Activated CD8-positive, alpha-beta memory T cell treated with anti-CD3 and anti-CD28 coated beads, Interleukin-2, amount 50 U/mL, for 24 hours (primary cell): Measurements from ENCODE around the gene CMTM3.
"Not testable (repeated sequence)": the region's sequence is repeated elsewhere in the genome, so short reads cannot be mapped to it uniquely, and the experiment has no call there.

Experiments
- DNase-seq: peaks from one replicate; pipeline ENCODE4 v3.0.0-alpha.2; 2020; ENCODE audit errors: extremely low read depth

CMTM3 gene, protein sequence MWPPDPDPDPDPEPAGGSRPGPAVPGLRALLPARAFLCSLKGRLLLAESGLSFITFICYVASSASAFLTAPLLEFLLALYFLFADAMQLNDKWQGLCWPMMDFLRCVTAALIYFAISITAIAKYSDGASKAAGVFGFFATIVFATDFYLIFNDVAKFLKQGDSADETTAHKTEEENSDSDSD

DNA sequence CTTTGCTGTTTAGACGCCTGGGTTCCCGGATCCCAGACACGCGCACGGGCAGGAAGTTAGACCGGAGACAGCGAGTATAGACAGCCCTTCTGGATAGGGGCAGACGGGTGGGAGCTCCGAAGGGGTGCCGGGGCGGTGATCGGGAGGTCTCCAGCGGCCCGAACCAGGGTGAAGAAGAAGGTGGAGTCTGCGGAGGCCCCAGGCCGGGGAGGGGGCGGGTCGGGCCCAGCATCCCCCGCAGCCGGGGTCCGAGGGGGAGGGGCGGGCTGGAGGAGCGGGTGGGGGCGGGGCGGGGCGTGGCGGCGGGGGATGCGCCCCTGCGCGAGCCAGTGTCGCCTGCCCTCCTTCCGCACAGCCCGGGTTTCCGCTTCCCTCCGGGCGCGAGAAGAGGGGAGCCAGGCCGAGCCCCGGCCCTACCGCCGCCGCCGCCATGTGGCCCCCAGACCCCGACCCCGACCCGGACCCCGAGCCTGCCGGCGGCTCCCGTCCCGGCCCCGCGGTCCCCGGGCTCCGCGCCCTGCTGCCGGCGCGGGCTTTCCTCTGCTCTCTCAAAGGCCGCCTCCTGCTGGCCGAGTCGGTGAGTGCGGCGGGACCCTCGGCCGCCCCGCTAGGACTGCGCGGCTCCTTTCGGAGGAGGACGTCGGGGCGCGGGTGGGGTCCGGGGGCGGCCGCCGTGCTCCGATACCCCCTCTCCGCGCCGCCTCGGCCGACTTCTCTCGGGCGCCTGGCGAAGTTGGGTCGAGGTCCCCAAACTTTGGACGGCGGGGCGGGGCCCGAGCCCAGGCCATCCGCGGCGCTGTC, at the start of gene CMTM3:
Gene CMTM3 (plus strand): TSS at position 329 of the 801 bp plus-strand sequence. CDS start 102 bp downstream, at position 431.
- peak; percentile 32 for DNase-seq

DNA sequence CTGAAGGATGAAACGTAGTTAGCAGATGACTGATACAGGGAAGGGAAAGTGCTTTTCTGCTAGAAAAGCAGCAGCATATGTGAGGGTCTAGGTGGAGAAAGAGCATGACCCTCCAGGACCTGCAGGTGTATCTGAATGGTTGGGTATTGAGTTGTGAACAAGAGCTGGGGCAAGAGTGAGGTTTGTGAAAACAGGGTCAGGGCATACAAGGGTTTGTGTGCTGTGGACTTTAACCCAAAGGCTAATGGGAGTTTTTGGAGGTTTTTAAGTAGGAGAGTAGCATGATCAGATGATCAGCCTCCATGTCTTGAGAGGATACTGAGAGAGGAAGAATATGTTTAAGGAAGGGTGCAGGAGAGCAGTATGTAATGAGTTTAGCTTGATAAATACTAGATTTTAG, 44.4 kb upstream of the CMTM3 start:
- DNase-seq: no peak

DNA sequence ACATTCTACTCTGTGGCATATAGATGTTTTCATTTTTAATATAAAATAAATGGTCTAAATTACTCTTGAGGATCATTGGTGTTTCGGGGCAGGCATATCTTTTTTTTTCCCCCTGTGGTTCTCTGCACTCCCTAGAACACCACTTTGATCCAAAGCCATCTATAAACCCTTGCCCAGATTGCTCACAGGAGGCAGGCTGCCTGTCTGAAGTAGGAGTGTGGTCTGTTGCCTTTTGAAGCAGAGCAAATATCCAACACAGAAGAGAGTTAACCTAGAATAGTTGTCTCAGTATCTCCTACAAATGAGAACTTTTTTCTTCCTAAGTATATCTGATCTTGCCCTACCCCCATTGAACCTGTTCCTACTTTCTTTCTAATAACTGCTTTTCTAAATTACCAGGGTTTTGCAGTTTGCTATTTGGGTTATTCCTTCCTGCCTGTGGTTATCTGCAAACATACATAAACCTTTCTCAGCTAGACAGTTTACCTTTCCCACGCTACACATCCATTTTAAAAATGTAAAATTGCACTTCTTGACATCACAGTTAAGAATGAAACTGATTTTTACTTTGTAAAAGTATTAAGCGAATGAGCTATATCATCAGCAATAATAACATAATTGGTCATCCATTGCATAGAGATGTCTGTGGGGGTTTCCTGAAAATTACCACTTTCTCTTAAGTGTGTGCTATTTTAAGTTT, 43.0 kb upstream of the CMTM3 start:
- no peak for DNase-seq

DNA sequence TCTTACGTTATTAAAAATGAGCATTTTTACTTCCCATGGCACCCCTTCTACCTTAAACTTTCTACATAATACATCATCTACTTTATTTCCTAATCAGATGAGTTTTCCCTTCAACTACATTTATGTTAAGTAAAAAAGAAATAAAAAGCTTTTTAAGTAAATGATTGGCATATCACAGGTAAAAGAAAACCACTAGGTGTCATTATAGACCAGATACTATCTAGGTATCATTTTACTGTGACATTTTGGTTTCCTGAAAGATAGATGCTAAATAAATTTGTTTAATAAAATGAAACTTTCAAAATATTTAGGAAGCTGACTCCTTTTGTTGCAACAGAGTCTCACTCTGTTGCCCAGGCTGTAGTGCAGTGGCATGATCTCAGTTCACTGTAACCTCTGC, 42.1 kb upstream of the CMTM3 start:
- DNase-seq: no peak

DNA sequence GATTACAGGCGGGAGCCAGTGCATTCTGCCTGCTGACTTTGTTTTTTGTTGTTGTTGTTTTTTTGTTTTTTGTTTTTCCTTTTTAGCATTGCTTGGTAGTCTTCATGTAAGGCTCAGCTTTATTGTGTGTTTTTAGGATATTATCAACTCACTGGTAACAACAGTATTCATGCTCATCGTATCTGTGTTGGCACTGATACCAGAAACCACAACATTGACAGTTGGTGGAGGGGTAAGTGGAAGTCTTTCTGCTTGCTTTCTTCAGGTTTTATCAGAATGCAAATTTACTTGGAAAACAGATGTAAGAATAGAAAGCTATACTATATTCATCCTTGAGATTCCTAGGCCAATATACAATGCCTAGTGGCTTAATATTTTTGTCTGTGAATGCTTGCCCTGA, 41.5 kb upstream of the CMTM3 start:
- no peak for DNase-seq

DNA sequence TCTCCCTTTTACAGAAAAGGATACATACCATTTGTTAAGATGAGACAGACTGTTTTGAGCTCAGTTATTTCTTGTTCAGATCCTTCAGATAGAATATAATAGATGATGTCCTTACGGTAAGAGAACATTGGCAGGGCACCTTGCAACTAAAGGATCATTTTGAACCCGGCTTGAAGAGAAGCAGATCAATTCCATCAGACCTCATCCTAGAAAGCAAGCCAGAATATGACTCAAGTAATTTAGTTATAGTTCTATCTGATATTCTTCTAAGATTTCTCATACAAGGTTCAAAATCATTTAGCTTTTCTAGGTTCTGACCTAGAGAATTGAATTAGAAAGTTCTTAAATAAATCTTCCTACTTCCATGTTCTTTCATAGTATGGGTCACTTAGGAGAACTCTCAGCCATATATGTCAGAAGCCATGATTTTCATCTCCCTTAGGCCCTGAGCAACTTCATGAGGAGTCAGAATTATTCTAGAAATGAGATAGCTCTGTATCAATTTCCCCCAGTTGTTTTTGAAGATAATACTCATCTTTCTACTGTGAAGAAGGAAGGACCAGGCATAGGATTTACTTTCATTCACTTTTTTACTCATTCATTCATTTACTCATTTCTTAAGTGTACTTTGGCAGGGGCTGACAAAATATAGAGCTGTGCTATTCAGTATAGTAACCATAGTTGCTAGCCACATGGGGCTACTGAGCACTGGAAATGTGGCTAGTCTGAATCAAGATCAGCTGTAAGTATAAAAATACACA, 40.8 kb upstream of the CMTM3 start:
- no peak for DNase-seq

DNA sequence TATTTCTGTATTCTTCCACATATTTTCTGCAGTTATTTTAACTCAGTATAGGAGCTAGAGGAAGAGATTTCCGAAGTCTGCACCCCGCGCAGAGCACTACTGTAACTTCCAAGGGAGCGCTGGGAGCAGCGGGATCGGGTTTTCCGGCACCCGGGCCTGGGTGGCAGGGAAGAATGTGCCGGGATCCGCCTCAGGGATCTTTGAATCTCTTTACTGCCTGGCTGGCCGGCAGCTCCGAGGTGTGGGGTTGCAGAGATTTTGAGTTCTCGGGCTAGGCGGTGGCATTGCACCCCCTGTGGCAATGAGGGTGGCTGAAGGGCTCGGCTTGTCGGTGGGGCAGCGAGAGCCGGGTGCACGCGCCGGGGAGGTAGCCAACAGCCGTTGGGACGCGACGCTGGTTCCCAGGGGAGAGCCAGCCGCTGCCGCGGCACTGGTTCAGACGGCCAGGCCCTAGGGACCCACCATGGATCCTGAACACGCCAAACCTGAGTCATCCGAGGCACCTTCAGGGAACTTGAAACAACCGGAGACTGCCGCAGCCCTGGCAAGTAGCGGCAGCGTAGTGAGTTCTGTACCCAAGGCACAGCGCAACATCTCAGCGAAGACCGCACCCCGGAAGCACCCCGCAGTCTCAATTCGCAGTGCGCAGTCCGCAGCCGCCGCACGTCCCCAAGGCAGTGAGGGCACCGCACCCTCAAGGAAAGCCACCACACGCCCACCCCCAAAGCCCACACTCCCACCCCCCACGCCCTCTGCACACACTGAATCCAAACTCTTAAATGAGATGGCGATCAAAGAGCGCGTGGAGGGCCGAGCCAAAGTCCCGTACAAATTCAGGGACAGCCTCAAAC, 38.2 kb upstream of the CMTM3 start, which contains the start of gene CMTM1:
Gene CMTM1 (plus strand): TSS at position 389 of the 851 bp plus-strand sequence. CDS start 75 bp downstream, at position 464.
- no peak for DNase-seq

DNA sequence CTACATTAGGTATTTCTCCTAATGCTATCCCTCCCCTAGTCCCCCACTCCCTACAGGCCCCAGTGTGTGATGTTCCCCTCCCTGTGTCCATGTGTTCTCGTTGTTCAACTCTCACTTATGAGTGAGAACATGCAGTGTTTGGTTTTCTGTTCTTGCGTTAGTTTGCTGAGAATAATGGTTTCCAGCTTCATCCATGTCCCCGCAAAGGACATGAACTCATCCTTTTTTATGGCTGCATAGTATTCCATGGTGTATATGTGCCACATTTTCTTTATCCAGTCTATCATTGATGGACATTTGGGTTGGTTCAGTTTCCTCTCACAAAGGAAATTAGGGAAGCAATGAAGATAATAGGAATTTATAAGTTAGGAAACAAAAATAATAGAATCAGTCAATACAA, 37.2 kb upstream of the CMTM3 start:
- not testable (repeated sequence) for DNase-seq

DNA sequence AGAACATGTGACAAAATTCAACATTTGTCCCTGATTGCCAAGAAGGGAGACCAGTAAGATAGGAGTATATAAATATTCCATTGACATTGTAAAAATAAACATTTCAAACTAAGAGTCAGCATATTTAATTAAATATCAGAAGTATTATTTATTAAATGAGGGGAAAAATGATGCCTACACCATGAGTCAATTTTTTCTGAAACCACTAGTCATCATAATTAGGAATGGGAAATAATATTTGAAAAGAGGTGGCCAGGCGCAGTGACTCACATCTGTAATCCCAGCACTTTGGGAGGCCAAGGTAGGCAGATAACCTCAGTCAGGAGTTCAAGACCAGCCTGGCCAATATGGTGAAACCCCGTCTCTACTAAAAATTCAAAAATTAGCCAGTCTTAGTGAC, 36.1 kb upstream of the CMTM3 start:
- DNase-seq: no peak

DNA sequence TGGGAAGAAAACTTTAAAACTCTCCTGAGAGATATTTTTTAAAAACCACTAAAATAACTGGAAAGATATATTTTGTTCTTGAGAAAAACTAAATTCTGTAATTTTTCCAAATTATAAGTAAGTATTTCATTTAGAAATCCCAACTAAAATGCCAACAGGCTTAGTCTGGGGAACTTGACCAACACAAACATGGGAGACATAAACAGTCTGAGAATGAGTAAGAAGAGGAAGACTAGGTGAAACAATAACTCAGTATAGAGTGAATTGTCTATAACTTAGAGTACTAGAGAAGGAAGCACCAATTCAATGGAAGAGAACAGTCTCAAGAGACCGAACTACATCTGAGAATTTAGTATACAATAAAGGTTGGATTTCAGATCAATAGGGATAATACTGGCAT, 35.4 kb upstream of the CMTM3 start:
- DNase-seq: no peak

DNA sequence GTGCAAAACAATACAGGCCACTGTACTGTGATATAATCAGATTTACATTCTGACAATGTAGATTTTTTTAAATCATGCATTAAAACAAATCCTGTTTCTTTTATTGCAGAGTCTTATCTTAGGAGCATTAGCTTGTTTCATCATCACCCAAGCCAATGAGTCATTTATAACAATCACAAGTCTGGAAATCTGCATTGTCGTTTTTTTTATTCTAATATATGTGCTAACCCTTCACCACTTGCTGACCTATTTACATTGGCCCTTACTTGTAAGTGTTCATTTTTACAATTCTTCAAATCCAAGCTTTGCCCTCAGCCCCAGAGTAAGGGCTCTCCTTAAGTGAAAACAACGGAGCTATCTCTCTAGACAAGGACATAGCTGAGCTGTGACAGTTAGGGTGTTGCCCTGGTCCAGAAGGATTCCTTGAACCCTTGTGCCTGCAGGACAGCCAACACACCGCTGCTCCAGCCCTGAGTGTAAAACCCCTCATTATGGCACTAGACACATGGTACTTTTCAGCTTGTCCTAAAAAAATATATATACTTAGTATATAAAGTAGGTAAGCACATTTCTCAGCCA, 34.6 kb upstream of the CMTM3 start:
- DNase-seq: no peak

DNA sequence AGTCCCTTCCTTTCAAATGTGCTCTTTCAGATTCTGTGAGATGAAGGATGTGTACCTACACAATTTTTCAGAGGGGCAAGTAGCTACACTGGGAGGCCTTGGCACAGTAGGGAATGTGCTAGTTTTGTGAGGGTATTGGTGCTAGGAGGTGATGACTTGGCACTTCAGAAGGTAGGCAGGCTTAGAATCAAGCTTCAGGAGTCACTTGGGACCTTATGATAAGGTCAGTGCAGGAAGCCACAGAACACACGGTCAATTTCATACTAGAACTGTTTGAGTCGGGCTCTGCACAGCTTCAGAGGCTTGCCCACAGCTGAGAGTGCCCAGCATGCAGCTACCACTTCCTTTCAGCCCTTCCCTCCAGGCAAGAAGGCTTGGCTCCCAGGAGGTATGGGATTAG, 32.1 kb upstream of the CMTM3 start:
- no peak for DNase-seq

DNA sequence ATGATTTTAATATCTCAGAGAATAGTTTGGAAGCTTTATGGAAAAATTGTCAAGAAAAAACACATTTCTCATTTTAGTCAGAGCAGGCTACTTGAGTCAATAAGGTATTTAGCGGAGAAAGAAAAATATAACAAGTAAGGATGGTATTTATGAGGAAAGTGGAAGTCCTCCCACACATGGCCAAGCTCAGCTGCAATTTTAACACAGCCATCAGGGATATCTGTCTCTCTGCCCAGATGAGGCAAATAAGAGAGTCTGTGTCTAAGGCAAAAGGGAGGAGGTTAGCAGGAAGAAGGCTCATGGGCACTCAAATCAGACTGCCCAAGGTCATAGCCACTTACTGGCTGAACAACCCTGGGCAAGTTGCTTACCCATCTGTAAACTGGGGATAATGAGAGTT, 30.4 kb upstream of the CMTM3 start:
- DNase-seq: no peak

DNA sequence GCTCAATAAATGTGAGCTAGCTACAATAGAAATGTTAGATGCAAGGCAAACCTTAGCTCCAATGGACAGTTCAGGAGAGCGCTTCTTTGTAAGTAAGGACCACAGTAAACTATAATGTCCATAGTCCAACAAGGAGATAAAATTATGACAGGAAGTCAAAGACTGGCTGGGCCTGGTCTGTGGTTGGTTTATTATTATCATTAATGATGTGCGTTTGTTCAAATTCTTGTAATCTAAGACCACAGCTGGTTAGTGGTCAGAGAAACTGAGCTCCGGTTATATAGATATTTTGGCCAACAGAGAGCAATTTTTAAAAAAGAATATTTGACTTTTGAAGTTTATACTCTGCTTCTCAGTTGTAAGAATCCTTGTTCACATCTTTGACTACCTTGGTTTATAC, 30.0 kb upstream of the CMTM3 start:
- DNase-seq: no peak

DNA sequence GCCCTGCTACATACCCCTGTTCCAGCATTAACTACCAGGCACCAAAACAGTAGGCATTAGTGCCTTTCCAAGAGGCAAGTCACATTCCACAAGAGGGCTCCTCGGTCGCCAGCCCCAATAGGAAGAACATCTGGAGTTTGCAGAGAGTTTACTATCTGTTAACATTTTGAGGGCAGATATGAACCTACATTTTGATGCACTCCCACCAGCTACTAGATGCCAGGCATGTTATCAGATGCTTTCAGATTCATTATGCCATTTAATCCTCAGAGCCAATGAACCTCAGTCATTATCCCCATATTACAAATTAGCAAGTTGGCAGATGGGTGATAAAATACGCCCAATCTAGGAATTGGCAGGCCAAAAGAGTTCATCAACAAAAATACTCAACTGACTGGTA, 29.4 kb upstream of the CMTM3 start:
- DNase-seq: no peak

DNA sequence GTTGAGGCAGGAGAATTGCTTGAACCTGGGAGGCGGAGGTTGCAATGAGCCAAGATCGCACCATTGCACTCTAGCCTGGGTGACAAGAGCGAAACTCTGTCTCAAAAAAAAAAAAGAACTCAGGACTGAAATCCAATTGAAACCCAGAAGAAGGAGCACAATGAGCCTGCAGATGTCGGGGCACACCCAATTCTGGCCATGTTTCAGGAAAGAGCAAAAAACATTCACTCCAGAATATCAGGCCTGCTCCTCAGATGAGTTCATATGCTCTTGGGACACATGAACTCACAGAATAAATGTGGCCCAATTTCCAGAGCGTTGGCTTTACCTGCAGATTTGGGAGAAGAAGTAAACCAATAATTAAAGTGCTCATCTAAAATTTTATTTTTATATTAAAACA, 28.2 kb upstream of the CMTM3 start:
- DNase-seq: no peak

DNA sequence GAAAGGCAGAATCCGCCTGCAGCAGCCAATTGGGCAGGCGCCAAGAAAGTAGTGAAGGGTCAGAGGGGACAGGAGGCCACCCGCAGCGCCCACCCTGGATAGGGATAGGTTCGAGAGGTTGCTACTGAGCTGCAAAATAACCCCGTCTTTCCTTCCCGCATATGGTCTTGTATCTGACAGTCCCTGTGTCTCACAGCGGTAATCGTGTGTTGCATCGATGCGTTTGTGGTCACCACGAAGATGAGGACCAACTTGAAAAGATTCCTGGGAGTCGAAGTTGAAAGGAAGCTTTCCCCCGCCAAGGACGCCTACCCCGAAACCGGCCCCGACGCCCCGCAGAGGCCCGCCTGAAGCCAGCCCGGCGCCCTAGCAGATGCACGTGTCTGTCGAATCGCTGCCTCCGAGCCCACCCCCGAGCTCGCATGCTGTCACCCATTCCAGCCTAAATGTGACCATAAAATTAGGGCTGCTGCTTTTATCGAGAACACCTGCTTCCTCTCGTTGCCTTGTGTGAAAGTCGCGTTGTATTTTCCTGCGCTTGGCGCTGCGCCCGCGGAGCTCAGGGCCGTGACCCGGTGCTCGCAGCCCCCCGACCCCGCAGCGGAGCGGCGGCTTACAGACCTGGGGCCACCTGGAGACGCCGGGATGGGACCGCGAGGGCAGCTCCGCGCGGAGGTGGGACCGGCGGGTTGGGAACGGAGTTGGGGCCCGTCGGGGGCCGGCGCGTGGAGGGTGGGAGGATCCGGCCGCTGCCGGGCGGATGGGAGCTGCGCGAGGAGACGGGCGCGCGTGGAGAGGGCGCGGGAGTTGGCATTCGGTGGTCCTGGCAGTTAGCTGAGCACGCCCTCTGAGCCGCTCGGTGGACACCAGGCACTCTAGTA, 25.6 kb upstream of the CMTM3 start, which contains the start of gene CMTM2:
Gene CMTM2 (plus strand): TSS at position 813 of the 881 bp plus-strand sequence. CDS start 145 bp downstream, outside the sequence.
- DNase-seq: no peak

DNA sequence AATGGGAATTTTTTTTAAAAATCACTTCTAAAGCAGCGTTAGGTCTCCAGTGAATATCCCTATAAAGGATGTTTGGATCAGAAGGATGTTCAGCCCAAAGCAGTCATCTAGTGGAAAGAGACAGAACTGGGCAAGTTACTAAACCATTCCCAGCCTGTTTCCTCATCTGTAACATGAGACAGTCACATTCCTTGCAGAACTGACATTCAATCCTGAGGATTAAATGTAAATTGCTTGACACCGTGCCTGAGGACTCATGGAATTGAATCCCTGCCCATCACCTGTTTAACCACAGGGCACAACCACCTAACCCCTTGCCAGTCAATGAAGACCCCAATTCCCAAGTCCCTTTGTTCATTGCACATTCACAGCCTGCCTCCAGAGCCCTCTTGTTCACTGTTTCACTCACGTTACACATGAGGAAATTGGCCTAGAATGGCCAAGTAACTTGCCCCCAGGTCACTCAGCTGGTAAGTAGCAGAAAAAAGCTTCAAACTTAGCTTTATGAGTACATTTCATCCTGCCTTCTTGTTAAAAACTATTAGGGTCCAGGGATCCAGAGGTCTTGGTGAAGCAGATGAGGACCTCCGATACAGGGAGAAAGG, 23.8 kb upstream of the CMTM3 start:
- DNase-seq: no peak

DNA sequence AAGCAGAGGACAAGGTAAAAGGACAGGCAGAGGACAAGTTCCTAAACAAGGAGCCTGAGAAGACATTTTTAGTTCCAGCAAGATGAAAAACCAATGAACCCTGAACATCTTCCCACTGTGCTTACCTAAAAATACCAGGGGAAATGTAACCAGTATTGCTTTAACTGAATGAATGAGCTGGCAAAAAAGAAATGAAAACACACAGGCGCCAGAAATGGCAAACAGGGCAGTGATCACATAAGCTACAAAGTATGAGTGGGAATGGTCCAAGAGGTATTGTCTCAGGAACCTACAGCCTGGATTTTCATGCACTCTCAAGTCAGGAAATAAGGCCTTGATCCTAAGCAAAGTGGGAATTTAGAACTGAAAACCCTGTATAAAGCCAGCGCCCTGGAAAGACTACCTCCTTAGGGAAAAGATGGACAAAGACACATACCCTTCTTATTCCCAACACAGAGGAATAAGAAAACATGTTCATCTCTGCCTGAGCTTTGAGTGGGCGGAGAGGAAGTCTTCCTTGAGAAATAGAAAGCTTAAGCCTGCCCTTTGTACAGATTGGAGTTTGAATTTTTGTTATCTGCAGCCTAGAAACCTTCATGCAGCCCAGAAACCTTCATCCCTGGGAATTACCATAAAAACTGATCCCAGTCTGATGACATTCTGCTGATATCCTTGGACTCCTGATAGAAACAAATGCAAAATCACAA, 23.1 kb upstream of the CMTM3 start:
- no peak for DNase-seq
